ENCODE data around the gene METTL4.

METTL4 gene

DNA sequence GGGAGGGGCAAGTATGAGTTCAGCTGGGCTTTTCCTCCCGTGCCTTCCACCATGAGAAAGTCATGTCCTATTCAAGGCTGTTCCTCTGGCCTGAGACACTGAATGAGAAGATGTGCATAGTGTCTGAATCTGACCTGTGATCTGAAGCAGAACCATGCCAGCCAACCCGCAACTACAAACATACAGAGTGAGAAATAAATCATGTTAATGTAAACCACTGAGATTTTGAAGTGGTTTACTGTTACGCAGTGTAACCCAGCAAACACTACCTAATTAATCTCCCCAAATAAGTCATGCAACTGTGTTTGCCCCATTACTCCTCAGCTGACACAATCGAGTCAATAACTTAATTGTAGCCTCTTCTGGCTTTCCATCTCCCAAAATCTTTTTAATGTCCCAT is 49.2 kb downstream of the METTL4 start:
- no peak for DNase-seq (ENCODE audit: extremely low read depth in 1 of 2, low read depth in 1 of 2)

DNA sequence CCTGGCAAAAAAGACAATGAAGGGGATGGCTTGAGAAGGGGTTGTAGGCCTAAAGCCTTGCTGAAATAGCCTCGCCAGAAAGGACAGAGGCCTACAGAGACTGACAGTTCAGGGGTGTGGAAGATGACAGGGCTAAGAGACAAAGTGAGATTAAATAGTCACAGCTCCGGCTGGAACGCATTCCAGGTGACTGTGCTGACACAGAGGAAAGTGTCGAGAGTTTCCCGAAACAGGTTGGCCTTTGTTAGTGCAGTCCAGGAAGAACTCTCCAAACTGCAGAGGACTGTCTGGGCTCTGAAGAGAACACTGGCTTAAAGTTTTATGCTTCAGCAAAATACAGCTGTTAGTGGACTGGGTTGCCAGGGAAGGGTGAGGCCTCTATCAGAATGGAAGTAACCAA is 52.8 kb downstream of the METTL4 start:
- DNase-seq (ENCODE audit: extremely low read depth in 1 of 2, low read depth in 1 of 2), result no peak

DNA sequence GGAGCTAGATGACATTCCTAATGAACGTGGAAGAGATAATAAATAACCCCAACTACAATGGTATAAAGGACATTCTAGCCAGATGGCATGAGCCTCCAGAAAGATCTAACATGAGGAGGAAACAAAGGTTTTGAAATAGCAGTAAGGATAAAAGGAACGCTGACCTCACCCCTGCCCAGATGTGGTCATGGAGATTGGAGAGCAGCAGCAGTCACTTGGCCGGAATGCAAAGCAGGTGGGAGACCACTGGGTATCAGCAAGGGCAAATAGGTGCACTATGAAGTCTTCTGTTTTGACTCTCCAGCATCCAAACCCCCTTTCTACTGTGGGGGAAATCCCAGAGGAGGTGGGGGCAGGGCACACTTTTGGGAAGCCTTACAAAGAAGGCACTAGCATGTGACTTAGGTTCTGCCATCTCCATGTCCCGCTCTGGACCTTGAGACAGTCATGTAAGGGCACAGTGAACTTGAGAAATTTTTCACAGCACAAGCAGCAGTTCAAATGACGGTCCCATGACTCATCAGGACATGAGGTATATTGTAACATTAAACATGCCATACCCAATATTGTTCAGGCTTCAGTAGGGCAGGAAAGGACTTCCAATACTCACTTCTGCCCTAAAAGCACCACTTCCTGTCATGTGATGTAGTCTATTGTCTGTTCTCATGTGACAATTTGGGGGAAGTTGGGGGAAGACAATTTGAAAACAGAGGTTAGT is 55.2 kb downstream of the METTL4 start:
- DNase-seq (ENCODE audit: extremely low read depth in 1 of 2, low read depth in 1 of 2), result no peak

DNA sequence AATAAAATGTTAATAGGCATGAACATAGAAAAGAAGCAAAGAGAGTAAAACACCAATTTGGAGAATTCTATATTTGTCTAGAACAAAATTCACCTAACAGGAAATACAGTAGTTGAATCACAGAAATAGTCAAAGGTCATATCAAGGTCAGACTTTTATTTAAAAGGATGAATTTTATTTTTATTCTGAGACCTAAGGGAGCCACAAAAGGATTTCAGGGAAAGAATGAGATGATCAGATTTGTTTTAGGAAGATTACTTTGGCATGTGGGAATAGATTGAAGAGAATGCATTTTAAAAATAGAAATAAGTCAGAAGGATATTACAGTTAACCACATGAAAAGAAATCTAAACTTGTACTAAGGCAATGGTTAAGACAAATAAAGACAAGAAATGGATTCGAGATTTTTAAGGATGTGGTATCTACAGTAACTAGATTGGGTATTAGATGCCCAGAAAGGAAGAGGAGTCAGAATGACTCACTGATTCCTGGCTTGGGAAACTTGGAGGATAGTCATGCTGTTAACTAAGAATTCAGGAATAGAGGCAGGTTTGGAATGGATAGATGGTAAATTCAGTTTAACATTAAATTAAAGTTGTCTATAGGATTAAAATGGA is 56.0 kb downstream of the METTL4 start:
- no peak for DNase-seq (ENCODE audit: extremely low read depth in 1 of 2, low read depth in 1 of 2)

DNA sequence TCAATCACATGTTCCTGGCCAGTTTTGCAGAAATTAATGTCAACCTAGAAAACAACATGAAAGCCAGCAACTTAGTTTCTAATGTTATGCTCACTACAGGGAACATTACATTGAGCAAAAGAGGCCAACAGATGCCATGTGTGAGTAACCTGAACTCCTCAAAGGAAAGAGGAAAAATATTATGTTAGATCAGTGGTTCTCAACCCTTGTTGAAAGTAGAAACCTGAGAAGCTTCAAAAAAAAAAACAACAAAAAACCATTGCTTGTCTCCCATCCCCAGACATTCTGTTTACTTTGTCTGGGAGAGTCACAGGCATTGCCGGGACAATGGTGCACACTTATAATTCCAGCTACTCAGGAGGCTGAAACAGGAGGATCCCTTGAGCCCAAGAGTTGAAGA is 57.7 kb downstream of the METTL4 start:
- no peak for DNase-seq (ENCODE audit: extremely low read depth in 1 of 2, low read depth in 1 of 2)

DNA sequence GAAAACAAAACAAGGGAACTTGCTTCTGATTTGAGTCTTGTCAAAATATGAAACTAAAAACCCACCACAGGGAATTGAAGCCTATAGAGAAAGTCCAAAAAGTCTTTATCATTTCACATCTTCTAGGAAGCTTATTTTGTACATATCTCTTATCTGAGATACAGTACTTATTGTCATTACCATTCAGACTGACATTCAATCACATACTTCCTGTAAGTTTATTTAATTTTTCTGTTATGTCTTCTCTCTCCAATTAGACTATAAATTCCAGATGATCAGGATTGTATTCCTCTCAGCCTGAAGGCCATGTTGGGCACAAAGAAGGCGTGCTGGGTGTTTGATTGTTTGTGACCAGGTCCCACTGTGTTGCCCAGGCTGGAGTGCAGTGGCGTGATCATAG is 59.2 kb downstream of the METTL4 start:
- no peak for DNase-seq (ENCODE audit: extremely low read depth in 1 of 2, low read depth in 1 of 2)

DNA sequence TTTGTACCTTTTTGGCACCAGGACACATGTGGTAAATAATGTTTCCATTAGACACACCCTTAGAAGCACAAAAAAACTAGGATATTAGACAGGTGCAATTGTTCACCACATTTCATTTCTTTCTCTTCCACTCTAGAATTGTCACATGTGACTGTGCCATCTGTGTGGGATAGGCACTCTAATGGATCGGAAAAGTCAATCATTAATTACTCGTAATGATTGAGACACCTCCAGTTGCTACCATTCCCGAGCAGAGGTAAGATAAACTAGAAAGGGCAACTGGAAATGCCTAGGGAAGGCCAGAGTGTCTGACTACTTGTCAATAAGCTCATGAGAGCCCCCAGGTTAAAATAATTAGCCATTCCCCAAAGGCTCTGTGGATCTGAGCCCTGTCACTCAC is 59.9 kb downstream of the METTL4 start:
- DNase-seq (ENCODE audit: extremely low read depth in 1 of 2, low read depth in 1 of 2), result no peak

DNA sequence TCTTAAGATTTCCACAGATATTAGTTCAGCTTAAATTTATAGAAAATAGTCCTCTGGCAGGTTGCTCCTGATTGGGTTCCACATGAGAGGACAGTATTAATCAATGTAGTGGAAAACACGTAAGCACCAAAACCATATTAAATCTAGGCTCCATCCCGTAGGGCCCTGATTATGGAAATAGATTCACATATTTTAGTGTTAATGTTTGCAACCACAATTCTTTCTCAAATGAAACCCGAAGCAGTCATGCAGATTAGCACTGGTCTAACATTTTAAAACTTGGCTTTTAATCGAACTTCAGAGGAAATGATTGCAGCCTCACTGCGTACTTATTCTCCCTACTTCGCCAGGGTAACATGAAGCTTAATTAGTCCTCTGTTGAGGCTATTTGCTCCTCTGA is 60.9 kb downstream of the METTL4 start:
- no peak for DNase-seq (ENCODE audit: extremely low read depth in 1 of 2, low read depth in 1 of 2)

DNA sequence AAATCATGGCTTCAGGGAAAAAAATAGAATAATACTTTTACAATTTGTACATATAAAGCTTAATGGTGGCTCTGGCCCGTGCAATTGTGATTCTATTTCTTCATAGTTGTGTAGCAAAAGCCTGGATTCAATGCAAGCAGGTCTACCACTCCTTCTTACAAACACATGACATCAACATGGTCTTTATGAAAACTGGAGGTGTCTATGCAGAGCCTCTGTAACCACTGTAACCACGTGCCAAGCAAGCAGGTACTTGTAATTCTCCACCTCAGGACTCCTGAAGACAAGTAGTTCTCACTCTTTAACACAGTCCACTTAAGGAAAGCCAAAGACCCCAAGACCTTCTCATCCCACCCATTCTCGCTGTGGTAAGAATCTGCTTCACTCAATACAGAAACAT is 62.6 kb downstream of the METTL4 start:
- DNase-seq (ENCODE audit: extremely low read depth in 1 of 2, low read depth in 1 of 2), result no peak

DNA sequence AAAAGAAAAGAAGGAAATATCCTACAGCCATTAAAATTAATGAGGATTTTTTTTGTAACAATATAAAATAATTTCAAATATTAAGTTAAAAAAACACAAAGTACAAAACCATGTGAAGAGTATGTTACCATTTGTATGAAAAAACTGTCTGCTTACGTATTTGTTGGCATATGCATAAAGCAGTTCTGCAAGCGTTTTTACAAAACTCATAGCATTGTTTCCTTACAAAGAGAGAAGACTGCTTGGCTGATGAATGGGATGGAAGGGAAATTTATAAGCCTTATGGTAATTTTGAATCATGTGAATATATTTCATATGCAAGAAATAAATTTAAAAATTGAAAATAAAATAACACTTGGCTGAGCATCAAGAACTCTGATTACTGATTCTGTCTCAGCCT is 63.1 kb downstream of the METTL4 start:
- no peak for DNase-seq (ENCODE audit: extremely low read depth in 1 of 2, low read depth in 1 of 2)

DNA sequence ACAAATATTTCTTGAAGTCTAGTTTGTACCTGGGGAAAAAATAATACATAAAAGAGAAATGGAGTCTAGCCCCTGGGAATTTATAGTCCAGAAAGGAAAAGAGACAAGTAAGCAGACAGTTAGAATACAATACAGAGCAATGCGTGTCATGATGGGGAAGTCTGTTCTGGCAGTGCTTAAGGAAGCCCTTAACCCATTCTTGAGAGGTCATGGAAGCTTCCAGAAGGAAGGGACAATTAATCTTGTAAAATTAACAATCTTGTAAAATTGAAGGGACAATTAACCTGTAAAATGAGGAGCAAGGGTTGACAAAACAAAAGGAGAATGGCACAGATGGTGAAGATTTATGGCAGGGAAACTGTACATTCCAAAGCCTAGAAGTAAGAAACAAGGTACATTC is 66.7 kb downstream of the METTL4 start:
- no peak for DNase-seq (ENCODE audit: extremely low read depth in 1 of 2, low read depth in 1 of 2)

DNA sequence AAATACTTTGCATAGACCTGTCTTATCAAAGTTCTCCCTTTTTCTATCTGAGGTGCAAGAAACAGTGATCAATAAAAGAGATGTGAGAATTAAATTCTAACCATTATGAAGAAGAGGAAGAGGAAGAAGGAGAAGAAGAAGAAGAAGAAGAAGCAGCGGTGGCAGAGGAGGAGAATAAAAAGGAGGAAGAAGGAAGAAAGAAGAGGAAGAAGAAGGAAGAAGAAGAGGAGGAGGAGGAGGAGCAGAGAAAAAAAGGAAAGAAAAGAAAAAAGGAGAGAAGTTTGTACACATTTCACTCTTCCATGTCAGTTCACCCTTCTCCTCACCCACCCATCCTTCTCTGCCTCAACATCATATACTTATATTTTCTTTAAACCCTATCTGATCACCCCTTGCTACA is 68.4 kb downstream of the METTL4 start:
- DNase-seq (ENCODE audit: extremely low read depth in 1 of 2, low read depth in 1 of 2), result no peak

DNA sequence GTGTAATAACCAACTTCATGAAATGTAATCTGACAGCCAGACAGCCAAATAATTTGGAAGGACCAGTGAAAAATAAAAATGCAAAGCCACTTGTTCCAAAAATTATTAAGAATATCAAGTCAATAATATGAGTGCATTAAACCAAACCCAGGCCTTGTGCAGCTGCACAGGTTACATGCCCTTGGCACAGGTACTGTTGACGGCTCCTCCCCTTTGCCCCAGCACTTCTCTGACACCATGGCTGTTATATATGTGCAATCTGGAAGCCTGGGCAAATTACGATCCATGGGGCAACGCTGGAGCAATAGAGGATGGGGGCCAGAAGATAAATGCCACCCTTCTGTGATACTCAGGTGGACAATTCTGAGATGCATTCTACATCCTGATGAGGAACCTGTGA is 68.9 kb downstream of the METTL4 start:
- no peak for DNase-seq (ENCODE audit: extremely low read depth in 1 of 2, low read depth in 1 of 2)

DNA sequence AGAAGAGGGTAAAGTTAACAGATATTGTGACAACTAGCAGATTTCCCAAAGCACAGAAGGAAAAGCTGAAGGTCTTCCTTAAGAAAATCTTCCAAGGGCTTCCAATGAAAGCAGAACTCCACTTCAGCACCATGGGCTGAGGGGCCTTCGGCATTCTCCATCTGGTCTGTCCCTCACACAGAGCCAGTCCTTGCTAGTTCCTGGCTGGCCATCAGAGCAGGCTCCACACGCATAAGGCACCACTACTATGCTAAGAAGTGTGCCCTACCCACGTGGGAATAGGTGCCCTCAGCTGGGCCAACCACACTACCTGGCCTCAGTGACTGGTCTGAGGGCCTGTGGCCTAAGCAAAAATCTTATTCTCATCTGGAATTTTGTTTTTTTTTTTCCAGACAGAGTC is 73.5 kb downstream of the METTL4 start:
- no peak for DNase-seq (ENCODE audit: extremely low read depth in 1 of 2, low read depth in 1 of 2)

DNA sequence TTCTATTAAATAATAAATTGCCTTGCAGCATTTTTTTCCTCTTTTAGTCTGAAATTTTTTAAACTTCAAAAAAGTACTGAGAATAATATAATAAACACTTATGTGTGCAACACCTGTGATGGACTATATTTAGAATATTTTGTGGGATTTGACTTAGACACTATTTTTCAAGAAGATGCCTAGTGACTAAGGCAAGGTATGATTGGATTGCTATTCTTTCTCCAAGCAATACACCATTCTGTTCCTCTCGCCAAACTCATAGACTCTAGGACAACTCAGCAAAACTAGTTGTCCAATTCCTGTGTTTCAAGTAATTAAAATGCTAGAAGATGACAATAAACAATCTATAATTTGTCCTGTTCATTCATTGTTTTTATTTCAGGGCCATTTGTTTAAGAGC is 75.9 kb downstream of the METTL4 start:
- no peak for DNase-seq (ENCODE audit: extremely low read depth in 1 of 2, low read depth in 1 of 2)

DNA sequence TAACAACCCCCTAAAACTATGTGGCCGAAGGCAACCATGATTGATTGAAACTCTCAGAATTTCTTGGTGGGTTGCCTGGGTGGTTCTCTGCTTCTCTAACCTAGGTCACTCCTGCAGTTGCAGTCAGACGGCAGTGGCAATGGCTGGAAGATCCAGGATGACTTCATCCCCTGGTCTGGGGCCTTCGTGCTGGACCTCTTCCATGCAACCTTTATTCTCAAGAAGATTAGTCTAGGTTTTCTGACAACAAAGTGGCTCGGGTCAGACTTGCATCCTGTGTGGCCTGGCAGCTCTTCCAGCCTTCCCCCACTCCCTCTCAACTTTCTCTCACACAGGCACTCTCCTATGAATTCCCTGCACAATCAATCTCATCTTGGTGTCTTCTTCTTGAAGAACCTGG is 76.4 kb downstream of the METTL4 start:
- DNase-seq (ENCODE audit: extremely low read depth in 1 of 2, low read depth in 1 of 2), result no peak
